HG03196 (cell line): ENCODE data around the gene SDK1.

Experiments used
- ATAC-seq: cut with Tn5 transposase; IDR thresholded peaks from one replicate; pipeline ENCODE4 v1.9.1; 2021; ENCODE audit not compliant: unreplicated experiment

SDK1 gene

DNA sequence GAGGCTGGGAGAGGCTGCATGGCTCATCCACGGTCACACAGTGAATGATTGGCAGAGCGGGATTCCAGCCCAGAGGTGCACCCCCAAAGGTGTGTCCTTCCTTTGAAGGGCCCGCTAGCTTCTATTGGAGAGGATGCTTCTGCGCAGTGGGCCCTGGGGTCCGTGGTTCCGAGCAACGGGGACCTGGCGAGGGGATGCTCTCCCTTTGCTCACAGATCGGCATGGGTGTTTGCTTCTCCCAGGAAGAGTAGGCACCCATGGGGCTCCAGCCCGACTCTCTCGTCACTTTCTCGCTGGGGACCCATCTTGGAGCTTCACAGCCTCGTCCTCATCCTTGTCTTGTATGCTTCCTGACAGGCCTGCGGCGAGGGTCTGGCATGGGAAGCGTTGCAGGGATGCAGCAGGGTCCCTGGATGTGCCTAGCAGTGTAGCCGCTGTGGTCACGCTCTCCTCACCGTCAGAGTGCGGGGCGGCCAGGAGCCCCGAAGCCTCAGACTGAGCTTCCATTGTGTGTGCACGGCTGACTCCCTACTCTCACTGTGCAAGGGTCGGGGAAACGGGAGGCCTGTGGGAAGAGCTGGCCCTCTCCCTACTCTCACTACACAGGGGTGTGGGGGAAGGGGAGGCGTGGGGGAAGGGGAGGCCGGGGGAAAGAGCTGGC is 842.6 kb downstream of the SDK1 start:
- no peak for ATAC-seq

DNA sequence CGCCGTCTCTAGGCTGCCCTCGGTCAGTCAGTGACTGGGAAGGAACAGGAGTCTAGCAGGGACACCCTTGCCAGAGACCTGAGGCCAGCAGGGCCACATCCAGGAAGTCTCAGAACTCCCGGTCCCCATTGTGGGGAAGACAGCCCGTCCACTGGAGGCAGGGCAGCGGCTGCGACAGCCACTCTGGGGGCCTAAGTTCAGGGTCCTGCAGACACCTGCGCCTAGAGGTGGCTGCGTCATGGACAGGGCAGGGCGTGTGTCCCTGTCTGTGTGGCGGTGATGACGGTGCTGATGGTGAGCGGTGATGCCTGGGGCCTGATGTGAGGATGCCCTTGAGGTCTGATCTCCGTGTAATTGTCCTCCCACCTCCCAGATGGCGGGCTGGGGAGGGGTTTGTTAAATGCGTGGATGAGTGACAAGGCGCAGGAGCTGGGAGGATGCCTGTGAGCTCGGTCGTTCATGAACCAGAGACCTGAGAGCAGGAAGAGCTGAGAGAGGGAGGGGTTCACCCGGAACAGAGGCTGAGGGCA is 843.2 kb downstream of the SDK1 start:
- ATAC-seq: no peak

DNA sequence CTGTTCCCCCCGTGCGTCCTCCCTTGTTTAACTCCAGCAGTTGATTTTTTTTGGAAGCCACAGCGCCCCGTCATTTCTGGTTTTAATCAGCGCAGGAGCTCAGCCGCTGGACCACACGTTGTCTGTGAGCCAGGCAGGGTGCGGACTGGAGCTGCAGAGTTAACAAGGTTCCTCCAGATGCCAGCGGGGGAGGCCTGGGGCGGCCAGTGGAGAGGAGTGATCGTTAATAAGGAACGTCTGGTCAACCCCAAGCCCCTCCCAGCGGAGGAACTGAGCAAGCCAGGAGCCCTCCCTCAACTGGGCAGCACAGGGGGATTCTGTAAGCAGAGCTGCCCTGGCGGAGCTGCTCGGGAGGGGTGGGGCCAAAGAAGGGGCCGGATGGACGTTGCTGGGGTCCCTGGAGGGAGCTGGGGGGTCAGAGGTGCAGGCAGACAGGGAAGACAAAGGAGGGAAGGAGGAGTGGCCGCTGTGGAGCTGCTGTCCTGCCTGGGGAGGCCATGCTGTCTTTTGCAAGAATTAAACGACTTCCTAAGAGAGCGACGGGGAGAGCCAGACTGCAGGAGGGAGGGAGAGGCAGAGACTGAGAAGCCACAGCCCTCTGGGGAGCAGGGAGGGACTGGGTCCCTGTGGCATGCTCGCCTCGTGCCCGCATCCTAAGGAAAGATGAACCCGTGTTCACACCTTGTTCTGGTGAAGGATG is 843.9 kb downstream of the SDK1 start:
- ATAC-seq: no peak

DNA sequence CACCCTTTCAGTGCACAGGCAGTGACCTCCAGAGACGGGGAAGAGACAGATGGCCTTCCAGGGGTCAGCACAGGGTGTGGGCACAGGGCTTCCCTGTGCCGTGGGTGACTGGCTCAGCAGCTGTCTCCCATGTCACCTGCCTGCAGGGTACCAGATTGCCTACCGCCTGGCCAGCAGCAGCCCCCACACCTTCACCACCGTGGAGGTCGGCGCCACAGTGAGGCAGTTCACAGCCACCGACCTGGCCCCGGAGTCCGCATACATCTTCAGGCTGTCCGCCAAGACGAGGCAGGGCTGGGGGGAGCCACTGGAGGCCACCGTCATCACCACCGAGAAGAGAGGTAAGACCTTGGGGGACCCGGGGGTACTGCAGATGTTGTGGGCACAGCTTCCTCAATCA is 844.5 kb downstream of the SDK1 start:
- no peak for ATAC-seq

DNA sequence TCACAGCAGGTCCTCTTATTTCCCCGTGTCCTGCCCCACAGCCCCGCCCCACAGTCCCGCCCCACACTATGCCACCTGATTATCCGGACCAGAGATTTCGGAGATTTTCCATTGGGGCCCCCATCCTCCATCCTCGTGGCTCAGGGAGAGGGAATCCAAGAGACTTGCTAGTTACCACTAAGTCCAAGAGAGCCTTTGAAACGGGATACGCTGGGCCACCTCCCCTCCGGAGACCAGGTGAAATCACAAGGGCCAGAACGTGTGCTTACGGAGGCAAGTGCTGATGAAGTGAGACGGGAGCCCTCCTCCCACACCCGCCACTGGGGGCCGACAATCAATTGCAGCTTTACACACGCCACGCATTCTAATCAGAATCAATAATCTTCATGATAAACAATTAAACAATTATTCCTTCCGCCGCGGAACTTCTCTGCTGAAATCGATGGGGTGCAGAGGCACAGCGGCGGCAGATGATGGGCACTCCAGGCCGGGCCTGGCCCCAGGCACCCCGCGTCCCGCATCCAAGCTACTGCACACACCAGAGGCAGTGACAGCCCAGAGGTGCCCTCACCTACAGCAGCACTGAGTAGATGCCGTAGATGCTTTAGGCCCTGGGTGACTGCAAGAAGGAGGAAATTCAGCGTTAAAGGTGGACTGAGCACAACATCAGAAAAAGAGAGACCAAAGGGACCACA is 847.0 kb downstream of the SDK1 start:
- ATAC-seq: no peak

DNA sequence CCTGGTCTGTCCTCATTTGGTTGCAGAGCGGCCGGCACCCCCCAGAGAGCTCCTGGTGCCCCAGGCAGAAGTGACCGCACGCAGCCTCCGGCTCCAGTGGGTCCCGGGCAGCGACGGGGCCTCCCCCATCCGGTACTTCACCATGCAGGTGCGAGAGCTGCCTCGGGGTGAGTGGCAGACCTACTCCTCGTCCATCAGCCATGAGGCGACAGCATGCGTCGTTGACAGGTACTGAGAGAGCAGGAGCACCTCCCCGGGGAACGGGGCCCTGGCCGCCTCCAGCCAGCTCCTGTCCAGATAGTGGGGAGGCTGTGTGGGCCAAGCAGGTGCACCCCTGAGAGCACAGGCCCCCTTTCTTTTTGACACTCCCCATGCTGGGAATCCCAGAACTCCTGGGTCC is 848.2 kb downstream of the SDK1 start:
- ATAC-seq: no peak

DNA sequence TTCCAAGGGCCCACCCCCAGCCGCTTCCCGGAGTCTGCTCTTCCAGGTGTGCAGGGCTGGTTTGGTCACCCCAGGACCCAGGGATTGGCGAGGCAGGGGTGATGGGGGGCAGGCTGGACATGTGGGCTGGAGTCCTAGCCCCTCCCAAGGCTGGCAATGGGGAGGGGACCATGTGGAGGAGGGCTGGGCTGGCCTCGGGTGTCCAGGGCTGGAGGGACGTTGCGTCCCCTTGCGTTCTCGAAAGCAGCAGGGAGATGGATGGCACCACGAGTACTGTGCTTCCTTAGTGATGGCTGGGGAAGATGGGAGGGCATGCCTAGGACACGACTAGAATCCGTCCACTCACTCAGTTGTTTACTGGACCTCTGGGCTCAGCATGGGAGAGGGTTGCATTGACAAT is 848.6 kb downstream of the SDK1 start:
- ATAC-seq: no peak

DNA sequence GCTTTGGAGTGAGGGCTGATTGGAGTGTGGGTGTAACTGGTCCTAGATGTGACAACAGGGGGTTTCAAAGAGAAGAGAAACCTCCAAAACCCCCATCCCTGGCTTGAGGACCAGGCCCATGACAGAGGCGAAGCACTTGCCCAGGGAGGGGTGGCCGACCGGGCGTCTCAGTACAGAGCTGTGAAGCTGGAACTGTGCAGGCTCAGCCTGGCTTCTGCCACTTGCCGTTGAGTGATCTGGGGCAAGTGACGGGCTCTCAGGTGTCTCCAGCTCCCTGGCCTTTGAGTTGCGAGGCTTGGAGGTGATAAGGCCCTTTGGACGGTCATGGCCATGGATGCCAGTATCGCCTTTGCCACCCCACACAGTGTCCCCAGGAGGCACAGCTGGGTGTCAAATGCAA is 849.7 kb downstream of the SDK1 start:
- no peak for ATAC-seq

DNA sequence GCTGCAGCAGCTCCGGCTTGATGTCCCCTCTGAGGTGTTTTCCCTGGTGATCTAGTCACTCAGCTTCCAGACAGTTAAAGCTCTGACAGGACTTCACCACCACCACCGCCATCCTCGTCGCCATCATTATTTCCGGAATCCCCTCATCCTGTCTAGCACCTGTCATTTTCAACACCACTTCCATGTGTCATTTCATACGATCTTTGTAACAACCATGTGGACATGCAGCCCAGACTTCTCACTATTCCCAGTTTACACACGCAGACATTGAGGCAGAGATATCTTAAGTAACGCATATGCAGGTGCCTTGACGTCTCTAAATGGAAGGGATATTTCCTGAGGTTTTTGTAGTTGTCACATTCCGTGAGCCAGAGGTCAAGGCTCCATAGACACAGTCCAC is 850.5 kb downstream of the SDK1 start:
- no peak for ATAC-seq

DNA sequence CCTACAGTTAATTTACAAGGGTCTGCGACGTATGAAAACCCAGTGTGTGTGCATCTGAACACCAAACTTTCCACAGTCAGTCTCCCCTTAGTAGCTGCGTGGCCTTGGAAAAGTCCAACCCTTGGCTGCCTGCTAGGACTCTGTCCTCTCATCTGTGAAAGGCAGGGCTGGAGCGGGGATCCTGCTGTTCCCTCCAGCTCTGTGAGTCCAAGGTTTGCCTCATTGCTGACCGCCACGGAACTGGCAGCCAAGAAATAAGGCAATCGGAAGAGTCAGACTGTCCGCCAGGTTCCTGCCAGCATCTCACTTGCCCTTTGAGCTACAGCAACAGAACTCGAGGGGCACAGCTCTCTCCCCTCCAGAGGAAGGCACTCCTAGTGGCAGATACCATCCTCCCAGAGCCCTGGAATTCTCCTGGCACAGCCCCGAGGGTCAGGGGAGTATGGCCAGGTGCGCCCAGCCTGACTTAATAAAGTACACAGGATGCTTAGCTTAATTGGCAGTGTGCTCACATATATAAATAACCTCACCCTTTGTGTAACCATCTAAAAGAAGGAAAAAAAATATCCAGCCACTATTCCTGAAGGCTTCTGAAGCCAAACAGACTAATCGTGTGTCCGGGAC is 851.0 kb downstream of the SDK1 start:
- no peak for ATAC-seq

DNA sequence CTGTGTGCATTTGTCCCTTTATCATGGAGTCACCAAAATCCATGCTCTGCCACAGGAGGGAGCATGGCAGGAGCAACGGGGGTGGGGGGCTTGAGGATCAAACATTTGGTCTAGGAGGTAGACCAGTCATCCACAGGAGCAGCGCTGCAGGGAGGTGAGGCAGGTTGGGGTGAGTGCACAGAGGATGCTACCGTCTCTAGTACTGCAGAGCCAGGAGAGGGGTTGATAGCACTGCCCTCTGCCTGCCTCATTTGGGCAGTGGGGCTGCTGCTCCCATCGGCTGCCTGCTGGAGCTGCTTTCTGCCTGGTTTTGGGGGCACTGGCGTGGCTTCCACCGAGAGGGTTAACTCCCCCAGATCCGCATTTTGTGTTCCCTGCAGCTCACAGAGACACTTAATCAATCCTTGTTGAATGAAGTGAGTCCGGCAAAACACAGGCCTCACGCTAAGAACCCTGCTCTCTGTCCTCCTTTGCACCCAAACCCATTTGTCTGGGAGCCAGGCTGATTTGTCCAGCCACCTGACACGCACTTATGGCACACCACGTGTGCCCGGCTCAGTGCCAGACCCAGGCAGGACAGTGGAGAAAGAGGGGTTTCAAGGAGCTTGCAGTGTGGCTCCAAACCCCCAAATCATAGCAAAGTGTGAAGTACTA is 854.0 kb downstream of the SDK1 start:
- ATAC-seq: no peak

DNA sequence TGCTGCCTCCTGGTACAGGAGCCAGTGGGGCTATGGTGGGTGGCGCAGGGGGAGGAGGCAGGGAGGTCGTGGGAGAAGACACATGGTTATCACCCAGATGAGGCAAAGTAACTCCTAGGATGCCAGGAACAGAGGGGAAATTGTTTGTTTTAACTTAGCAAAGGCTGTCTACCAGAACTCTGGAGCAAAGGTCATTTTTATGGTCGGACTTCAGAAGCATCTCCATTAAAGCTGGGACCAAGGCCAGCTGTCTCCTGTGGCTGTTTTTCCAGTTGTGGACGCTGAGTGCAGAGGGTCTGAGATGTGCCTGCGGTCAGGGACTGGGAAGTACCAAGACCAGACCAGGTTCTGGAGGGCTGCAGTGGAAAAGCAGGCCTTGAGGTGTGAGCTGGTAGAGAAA is 855.1 kb downstream of the SDK1 start:
- no peak for ATAC-seq

DNA sequence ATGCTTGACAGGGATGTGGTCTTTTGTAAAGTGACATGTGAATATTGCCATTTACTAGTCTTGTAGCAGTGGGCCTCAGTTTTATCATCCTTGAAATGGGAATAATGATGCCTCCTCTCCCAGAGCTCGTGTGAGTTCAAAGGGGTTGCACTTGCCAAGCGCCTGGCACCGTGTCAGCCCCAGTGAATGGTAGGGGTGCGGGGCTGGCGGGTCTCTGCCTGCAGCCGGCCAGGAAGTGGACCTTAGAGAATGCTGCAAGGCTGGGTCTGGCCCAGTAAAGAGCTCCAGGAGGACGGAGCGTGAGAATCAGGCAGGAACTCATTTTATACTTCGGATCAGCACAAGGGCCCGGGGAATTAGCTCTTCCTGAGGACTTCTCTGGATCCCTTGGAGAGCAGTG is 856.6 kb downstream of the SDK1 start:
- no peak for ATAC-seq

DNA sequence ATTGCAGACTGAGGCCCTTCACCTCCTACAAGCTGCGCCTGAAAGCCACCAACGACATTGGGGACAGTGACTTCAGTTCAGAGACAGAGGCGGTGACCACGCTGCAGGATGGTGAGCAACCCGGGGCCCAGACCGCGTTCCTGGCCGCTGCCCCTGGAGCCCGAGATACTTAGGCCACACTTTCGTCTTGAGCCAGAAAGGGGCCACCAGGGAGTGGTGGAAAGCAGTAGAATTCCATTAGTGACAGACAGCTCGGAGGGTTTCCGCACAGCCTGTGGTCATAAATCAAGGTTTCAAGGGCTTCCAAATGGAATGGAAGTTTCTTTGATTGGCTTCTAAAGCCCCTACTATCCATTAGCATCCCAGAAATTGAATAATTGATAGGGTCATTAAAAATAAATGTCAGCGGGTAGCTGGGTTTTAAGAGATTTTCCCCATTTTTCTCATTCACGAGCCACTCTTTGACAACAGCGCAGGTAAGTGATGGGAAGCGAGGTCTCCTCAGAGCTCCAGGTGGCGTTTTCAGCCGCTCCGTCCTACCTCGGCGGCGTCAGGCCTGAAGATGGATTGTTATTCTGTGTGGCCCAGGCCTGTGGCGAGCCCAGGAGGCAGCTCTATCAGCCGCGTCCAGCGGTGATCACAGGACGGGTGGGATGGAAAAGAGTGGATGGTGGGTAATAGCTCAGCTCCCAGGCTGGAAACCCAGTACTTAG is 857.5 kb downstream of the SDK1 start:
- no peak for ATAC-seq

DNA sequence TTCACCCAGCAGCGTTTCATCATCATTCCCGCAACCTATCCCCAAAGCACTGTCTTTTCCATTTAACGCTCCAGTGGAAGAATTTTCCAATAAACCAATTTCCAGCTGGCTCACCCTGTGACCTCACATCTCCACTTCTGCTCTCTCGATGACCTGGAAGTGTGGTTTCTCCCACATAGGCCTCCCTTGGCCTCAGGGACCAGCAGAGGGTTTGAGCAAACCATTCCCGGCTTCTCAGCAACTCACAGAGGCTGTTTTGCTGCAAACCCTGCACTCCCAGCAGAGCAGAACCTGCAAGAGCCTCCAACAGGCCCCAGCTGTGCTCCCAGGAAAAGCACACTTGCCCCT is 858.1 kb downstream of the SDK1 start:
- ATAC-seq: no peak

DNA sequence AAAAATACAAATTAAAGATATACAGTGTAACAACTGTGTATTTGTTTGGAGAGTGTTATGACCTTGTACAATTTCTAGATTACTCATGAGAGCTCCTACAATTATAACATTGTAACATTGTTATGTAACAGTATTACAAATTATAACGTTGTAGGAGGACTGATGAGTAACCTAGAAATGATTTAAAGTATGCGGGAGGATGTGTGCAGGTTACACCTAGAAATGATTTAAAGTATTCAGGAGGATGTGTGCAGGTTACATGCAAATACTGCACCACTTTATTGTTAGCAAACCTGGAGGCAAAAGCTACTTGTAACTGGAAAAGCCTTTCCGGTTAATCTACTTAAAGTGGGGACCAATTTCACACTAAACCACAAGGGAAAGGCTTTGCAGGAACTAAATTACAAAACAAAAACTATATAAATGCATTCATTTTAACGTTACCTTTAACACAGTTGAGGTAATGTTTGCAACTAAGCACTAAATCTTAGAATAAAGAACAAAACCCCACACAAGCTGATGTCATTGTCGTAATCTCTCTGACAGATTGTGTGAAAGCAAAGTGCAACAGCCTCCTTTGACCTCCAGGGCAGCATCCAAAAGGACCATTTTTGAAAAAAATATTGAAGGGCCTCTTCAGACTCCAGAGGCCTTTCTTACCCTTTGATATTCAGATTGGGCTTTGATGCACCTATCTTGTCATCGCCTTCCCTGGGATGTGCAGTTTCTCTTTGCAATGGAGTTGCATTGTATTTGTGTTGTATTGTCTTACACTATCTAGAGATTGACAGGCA is 858.9 kb downstream of the SDK1 start:
- ATAC-seq: no peak

DNA sequence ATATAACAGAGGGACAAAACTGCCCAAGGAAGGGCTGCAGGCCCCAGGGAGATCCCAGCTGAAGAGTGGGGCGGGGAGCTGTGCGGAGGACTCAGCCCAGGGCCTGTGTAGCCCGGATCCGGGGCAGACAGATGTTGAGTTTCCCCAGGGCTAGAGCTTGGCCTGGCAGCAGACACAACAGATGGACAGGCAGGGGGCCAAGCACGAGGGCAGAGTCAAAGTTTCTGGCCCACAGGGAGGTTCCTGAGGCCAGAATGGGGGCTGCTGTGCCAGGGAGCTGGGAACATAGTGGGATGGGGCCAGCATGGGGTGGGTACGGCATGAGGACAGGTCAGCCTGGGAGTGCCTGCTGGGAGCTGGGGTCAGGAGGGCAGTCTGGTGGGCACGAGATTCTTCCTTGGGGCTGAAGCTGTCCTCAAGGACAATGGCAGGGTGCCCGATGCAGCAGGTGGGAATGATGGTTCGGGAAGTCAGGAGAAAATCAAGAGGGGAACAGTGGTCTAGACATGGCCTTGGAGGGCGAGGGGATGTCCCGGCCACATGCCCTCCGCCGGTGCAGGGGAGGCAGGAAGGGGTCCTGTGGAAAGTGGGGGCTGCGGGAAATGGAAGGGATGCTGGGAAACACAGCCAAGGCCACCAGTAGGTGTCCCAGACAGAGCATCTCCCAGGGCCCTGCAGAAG is 862.0 kb downstream of the SDK1 start:
- ATAC-seq: no peak

DNA sequence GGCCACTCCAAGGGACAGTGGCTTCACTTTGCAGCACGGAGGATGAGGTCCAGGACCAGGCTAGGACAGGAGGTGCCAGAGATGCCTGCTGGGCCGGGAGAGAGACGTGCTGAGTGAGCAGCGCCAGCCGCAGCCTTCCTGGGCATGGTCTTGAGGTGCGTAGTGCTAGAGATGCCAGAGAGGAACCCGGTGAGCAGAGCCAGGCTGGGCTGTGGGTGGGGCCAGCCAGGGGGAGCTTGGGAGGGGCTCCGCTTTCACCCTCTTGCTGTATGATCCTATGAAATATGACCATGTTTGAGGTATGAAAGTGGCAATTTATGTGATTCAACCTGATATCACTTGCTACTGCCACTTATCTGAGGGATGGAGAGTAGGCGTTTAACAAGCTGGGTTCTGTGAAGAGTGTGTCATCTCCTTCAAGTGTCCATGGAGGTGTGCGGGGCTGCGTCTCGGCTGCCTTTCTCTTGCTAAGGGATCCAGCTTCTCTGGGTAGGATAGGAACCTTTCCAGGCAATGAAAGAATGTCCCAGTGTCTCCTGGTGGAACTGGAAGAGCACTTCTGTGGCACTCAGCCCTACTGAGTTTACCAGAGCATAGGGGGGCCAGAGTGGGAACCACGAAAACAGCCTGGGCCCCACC is 862.6 kb downstream of the SDK1 start:
- no peak for ATAC-seq

DNA sequence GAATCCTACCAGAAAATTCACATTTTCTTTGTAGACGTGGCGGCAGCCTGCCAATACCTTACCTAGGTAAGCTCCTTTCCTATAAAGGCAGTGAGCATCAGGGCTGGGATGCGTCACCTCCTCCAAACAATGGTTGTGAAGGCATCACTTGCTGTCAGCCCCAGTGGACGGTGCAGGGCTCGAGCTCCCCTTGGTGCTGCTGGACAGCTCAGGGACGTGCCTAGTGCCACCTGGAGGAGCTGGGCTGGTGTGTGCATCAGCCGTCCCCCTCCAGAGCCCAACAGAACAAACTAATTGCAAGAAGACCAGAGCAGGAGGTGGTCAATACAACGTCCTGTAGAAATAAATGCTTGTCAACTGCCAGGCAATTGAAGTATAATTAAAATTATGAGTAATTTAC is 863.5 kb downstream of the SDK1 start:
- ATAC-seq: no peak
